B cell (primary cell): ENCODE measurements around the gene ATXN1.

Experiments used
- EZH2 ChIP-seq: IDR thresholded peaks from 2 replicates; pipeline ENCODE4 v1.6.1; 2012; ENCODE audit warnings: borderline replicate concordance, low read depth, mild to moderate bottlenecking, moderate library complexity, low read length; ENCODE audit not compliant: insufficient read depth, poor library complexity, severe bottlenecking
- TF ChIP-seq, protein P1 (sequence below): fragments of 200-600 bp; IDR thresholded peaks from one replicate; pipeline ENCODE4 v1.8.0; 2022; ENCODE audit warnings: antibody characterized with exemption, mild to moderate bottlenecking

- TF ChIP-seq, protein P1, sequence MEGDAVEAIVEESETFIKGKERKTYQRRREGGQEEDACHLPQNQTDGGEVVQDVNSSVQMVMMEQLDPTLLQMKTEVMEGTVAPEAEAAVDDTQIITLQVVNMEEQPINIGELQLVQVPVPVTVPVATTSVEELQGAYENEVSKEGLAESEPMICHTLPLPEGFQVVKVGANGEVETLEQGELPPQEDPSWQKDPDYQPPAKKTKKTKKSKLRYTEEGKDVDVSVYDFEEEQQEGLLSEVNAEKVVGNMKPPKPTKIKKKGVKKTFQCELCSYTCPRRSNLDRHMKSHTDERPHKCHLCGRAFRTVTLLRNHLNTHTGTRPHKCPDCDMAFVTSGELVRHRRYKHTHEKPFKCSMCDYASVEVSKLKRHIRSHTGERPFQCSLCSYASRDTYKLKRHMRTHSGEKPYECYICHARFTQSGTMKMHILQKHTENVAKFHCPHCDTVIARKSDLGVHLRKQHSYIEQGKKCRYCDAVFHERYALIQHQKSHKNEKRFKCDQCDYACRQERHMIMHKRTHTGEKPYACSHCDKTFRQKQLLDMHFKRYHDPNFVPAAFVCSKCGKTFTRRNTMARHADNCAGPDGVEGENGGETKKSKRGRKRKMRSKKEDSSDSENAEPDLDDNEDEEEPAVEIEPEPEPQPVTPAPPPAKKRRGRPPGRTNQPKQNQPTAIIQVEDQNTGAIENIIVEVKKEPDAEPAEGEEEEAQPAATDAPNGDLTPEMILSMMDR, result no peak
- TF ChIP-seq EZH2, result no peak
These were observed 217.3 kb downstream of the ATXN1 start for GRCh38 chr6:16544006-16544405.
